HG03045 (cell line): ENCODE results near the gene HMOX2.
A peak's percentile ranks its signal among the peaks of the same experiment; 100 is the strongest.

ENCODE experiments used
- ATAC-seq: cut with Tn5 transposase; IDR thresholded peaks from one replicate; pipeline ENCODE4 v1.9.1; 2021; ENCODE audit warnings: mild to moderate bottlenecking, moderate library complexity; ENCODE audit not compliant: unreplicated experiment

HMOX2 gene

GRCh38 chr16:4522051-4522581 lies 45.9 kb downstream of the HMOX2 start:
- ATAC-seq = no peak

GRCh38 chr16:4523686-4524085 lies 47.5 kb downstream of the HMOX2 start:
- no peak for ATAC-seq

DNA sequence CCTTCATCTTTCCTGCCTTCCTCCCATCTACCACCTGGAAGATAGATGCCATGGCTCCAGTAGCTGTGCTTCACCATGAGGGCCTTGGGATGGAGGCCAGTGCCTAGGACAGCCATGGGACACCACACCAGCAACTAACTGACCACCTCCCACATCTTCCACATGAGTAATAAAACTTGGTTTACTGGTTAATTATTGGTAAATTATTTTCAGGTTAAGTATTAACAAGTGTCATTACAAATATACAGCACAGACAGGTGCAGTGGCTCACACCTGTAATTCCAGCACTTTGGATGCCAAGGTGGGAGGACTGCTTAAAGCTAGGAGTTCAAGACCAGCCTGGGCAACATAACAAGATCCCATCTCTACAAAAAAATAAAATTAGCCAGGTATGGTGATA lies 48.4 kb downstream of the HMOX2 start:
- no peak for ATAC-seq

GRCh38 chr16:4525069-4525468 lies 48.9 kb downstream of the HMOX2 start:
- no peak for ATAC-seq

DNA sequence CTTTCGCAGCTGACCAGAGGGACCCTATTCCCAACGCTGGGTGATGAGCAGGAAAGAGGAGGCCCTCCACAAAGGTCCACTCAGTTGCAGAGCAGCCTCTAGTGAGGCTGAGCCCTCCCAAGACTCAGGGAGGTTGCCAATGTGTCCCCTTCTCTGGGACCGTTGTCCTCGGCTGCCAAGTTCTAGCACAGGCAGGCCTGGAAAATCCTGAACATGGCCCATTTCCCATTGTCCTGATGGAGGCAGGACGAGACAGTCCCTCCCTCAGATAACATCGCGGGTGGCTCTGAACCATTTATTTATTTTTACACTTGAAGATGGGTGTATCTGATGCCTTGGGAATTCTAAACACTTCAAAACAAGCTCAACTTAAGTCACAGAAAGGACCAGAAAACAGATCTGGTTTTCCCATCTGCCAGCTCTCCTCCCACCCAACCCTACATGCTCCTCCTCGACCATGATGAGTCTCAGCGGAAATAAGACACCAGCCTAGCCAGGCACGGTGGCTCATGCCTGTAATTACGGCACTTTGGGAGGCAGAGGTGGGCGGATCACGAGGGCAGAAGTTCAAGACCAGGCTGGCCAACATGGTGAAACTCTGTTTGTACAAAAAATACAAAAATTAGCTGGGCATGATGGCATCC lies 49.6 kb downstream of the HMOX2 start:
- ATAC-seq = no peak

DNA sequence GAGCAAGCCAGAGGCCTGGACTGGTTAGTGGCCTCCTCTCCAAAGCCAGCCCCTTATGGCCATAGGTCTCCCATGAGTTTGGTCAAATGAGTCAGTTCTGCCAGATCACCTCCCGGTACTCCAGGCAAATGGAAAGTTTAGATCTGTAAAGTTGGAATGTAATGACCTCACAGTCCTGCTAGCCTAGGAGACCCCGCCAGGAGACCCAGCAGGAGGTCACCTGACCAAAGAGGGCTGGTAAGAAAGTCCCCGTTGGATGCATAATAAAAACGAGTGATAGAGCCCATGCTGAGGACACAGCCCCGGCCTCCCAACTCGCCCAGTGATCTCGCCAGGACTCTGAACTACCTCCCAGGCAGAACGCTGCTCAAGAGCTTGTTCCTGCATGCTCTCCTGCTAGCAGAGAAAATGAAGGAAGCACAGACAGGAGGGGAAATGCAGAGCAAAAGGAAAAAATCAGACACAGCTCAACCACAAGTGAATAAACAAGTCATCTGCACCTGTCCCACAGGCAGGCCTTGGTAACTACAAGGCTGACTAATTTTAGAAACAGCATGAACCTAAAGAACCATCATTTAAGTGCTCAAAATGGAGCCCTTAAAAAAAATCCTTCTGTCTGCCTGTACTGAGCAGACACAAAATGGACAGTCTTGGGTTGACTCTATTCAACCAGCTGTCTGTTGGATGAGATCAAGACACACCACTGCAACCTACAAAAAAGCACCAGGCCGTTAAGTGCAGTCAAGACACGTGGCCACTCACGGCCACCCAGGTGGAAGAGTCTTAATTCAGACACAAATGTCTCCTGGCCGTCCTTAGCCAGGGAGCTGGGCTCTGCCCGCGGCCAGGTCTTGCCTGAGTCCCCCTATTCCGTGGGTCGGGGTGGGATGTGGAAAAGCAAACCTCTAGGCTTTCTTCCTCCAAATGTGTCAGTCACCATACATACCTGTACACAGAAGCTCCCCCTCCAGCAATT lies 53.2 kb downstream of the HMOX2 start:
- no peak for ATAC-seq

- no peak for ATAC-seq
Measured at GRCh38 chr16:4531811-4532210, 55.6 kb downstream of the HMOX2 start.

DNA sequence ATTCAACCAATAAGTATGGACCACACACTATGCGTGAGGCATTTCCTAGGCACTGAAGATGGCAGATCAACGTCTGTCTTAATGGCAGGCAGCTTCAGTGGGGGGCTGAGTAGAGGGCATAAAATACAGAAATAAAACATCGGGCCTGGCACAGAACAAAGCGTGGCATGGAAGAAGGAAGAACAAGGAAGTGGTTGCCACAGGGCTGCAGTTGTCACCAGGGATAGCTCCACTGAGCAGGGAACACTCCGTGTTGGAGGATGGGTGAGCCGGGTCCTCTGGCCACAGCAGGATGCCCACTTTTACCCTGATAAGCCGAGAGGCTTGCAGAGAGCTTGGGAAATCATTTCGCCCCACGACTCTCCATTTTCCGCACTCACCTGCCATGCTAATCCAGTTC lies 56.0 kb downstream of the HMOX2 start:
- no peak for ATAC-seq

DNA sequence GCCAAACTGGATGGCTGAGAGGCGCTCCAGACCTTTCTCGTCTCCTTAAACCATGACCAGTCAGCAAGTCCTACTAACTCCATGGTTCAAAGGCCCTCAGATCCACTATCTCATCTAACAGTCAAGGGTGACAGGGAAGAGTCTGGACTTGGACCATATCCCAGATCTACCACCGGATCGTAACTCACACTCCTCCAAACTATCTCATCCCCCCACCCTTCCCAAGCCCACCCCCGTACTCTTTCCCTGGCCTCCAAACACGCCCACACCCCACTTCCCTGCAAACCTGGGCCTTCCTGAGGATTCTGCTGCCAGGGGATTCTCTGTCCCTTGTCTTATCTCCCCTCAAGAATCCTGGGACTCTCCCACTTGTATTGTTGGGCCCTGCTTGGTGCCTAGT lies 57.3 kb downstream of the HMOX2 start:
- no peak for ATAC-seq

DNA sequence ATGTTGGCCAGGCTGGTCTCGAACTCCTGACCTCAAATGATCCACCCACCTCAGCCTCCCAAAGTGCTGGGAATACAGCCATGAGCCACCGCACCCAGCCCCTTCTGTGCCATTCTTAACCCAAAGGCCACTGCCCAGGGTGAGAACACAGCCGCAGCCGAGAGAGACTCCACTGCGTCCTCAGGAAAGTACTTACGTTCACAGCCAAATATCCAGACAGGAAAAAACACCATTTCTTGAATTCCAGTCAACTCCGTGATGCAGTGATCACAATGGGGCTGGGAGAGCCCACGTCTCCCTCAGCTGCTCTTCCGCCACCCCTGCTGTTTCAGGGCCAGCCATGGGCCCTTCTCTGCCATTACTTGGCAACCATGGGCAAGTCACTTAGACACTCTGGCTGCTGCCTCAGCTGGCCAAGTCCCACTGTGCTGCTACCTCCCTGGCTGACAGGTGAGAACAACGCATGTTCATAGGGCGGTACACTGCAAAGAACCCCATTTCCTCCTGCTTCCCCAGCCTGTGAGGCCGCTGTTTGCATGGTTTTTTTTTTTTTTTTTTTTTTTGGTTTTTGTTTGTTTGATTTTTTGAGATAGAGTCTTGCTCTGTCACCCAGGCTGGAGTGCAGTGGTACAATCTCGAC lies 58.1 kb downstream of the HMOX2 start:
- no peak for ATAC-seq

DNA sequence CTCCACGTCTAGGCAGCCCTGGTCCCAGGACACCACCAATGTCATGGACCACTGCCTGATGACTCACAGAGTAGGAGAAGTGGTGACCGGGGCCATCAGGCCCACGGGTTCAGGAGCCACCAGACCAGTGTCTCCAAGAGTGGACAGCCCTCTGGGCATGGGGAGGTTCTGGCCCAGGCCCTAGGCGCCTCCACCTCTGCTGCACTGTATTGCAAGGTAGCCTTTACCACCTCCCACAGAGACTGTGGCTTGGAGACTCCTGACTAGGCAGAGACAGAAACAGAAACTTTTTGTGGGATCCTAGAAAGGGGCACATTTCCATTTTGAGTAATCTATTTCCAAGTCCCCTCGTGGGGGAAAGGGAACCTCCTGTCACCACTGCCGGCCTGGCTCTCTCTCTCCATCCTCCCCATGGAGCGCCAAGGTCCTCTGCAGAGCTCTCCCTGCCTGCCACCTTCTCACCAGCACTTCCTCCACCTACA lies 59.5 kb downstream of the HMOX2 start:
- ATAC-seq = no peak

- ATAC-seq = no peak
Measured at GRCh38 chr16:4536391-4537106, 60.4 kb downstream of the HMOX2 start.

GRCh38 chr16:4537376-4538343 lies 61.5 kb downstream of the HMOX2 start:
- peak; percentile 25 for ATAC-seq

GRCh38 chr16:4538350-4539235 lies 62.4 kb downstream of the HMOX2 start, which contains the start of gene CDIP1:
TSS of gene CDIP1 (minus strand) at chr16:4538773. CDS start at chr16:4514130, 24,643 bp downstream.
- ATAC-seq = peak; percentile 76

GRCh38 chr16:4539716-4540284 lies 63.6 kb downstream of the HMOX2 start:
- no peak for ATAC-seq

DNA sequence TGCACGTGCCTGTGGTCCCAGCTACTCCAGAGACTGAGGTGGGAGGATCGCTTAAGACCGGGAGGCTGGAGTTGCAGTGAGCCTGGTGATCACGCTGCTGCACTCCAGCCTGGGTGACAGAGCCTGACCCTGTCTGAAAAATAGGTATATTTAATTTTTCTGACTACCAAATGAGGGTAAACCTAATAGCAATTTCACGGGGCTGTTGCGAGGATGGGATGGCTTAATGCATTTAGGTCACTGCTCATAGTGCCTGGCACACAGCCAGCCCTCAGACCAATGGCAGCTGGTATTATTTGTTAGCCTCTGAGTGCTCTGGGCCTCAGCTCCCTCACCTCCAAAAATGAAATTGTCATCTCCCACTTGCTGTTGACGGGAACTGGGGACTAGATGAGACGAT lies 68.3 kb downstream of the HMOX2 start:
- ATAC-seq = no peak

- ATAC-seq = no peak
Measured at GRCh38 chr16:4548124-4548523, 71.9 kb downstream of the HMOX2 start.

- no peak for ATAC-seq
Measured at GRCh38 chr16:4550591-4550990, 74.4 kb downstream of the HMOX2 start.
